Measurements from ENCODE around the gene SLC2A13. TPM values are rescaled to one million over a fixed set of nuclear protein-coding genes. Genes with fewer than 3 reads are reported as not detected.

SLC2A13 gene
- polyA plus RNA-seq, 1 experiment, result 3.1 TPM

- H3K27ac ChIP-seq (ENCODE audit: low read depth, low read length), result no peak overlapping the region
Measured at GRCh38 chr12:39830171-39830570, 275.7 kb downstream of the SLC2A13 start.

GRCh38 chr12:39824505-39825212 lies 281.2 kb downstream of the SLC2A13 start:
- no peaks in the 10 kb centered on the region for H3K9me3 ChIP-seq (ENCODE audit: control insufficient read depth, insufficient read depth, low read length)
- ChIA-PET POLR2A (no interaction called here), CTCF (no interaction called here)
- H3K27ac ChIP-seq (ENCODE audit: low read depth, low read length), result no peak overlapping the region
- DNase-seq (ENCODE audit: low read depth, low spot score), result no peak
- no peaks in the 10 kb centered on the region for H3K27me3 ChIP-seq (ENCODE audit: control insufficient read depth, insufficient read depth, low read length)
- no peak for TF ChIP-seq CTCF (IDR thresholded peaks at IDR 0.05; ENCODE audit: low read depth, low read length)
- H3K4me3 ChIP-seq (ENCODE audit: low read depth, low read length), result no peak overlapping the region

More at GRCh38 chr12:39830171-39830570, 275.7 kb downstream of the SLC2A13 start:
- ChIA-PET CTCF (no interaction called here), POLR2A (no interaction called here)
- H3K27me3 ChIP-seq (ENCODE audit: control insufficient read depth, insufficient read depth, low read length), result no peaks in the 10 kb centered on the region
- TF ChIP-seq CTCF (IDR thresholded peaks at IDR 0.05; ENCODE audit: low read depth, low read length), result no peak
- no peak for DNase-seq (ENCODE audit: low read depth, low spot score)
- H3K9me3 ChIP-seq (ENCODE audit: control insufficient read depth, insufficient read depth, low read length), result no peaks in the 10 kb centered on the region
- no peak overlapping the region for H3K4me3 ChIP-seq (ENCODE audit: low read depth, low read length)

GRCh38 chr12:39816671-39817185 lies 289.2 kb downstream of the SLC2A13 start:
- H3K4me3 ChIP-seq (ENCODE audit: low read depth, low read length), result no peak overlapping the region
- no peak for TF ChIP-seq CTCF (IDR thresholded peaks at IDR 0.05; ENCODE audit: low read depth, low read length)
- no peak for DNase-seq (ENCODE audit: low read depth, low spot score)
- ChIA-PET POLR2A (no interaction called here), CTCF (no interaction called here)
- no peak overlapping the region for H3K27ac ChIP-seq (ENCODE audit: low read depth, low read length)
- no peaks in the 10 kb centered on the region for H3K27me3 ChIP-seq (ENCODE audit: control insufficient read depth, insufficient read depth, low read length)
- H3K9me3 ChIP-seq (ENCODE audit: control insufficient read depth, insufficient read depth, low read length), result no peaks in the 10 kb centered on the region

- H3K9me3 ChIP-seq (ENCODE audit: control insufficient read depth, insufficient read depth, low read length), result no peaks in the 10 kb centered on the region
- H3K27me3 ChIP-seq (ENCODE audit: control insufficient read depth, insufficient read depth, low read length), result no peaks in the 10 kb centered on the region
- no peak for TF ChIP-seq CTCF (IDR thresholded peaks at IDR 0.05; ENCODE audit: low read depth, low read length)
- ChIA-PET CTCF (no interaction called here), POLR2A (no interaction called here)
- no peak for DNase-seq (ENCODE audit: low read depth, low spot score)
- no peak overlapping the region for H3K4me3 ChIP-seq (ENCODE audit: low read depth, low read length)
- H3K27ac ChIP-seq (ENCODE audit: low read depth, low read length), result no peak overlapping the region
Measured at GRCh38 chr12:39815746-39816145, 290.1 kb downstream of the SLC2A13 start.

GRCh38 chr12:39814626-39815025 lies 291.3 kb downstream of the SLC2A13 start:
- Histone ChIP-seq H3K4me3 (ENCODE audit: low read depth, low read length) (no peak overlapping the region), H3K27ac (ENCODE audit: low read depth, low read length) (no peak overlapping the region), H3K27me3 (ENCODE audit: control insufficient read depth, insufficient read depth, low read length) (no peaks in the 10 kb centered on the region), H3K9me3 (ENCODE audit: control insufficient read depth, insufficient read depth, low read length) (no peaks in the 10 kb centered on the region)
- no peak for TF ChIP-seq CTCF (IDR thresholded peaks at IDR 0.05; ENCODE audit: low read depth, low read length)
- ChIA-PET POLR2A (no interaction called here), CTCF (interaction anchor here (0.9 to 1.7 kb wide), 2 partner anchors 196 to 197 kb away, joined by 5 to 6 read pairs; no protein-coding TSS in a partner anchor)
- DNase-seq (ENCODE audit: low read depth, low spot score), result no peak

Measured in AG04450 (cell line).